MM.1S (cell line): ENCODE data around the gene TEX47.

Experiments
- CTCF ChIP-seq: fragments of 300-600 bp; sonication (generic); IDR thresholded peaks from 2 replicates; pipeline ENCODE4 v1.5.1; 2016; ENCODE audit warnings: antibody characterized with exemption, low read length, mixed read lengths
- EZH2 ChIP-seq: fragments of 300-600 bp; sonication (generic); optimal IDR thresholded peaks from 2 replicates; pipeline ENCODE3; 2017; ENCODE audit warnings: low read depth, mild to moderate bottlenecking, antibody characterized with exemption, low read length, mixed read lengths

GRCh38 chr7:88791891-88792290 is 3.6 kb downstream of the TEX47 start:
- no peak for TF ChIP-seq CTCF
- TF ChIP-seq EZH2 = no peak
